Urinary bladder (tissue), 4 donors: ENCODE data around the gene KLLN. TPM values are rescaled to one million over a fixed set of nuclear protein-coding genes. Genes with fewer than 3 reads are reported as not detected.

ENCODE experiments used
- DNase-seq: peaks from one replicate; pipeline ENCODE4 v3.0.0-alpha.2; 2015; ENCODE audit errors: extremely low spot score
- H3K27ac ChIP-seq: one replicate; pipeline ENCODE4 v1.5.1; 2013; ENCODE audit warnings: low read depth, mild to moderate bottlenecking, moderate library complexity
- H3K36me3 ChIP-seq: one replicate; pipeline ENCODE4 v1.6.1; 2013; ENCODE audit warnings: mild to moderate bottlenecking, moderate library complexity; ENCODE audit not compliant: insufficient read depth
- H3K4me1 ChIP-seq: one replicate; pipeline ENCODE4 v1.6.1; 2013; ENCODE audit warnings: mild to moderate bottlenecking, moderate library complexity; ENCODE audit not compliant: insufficient read depth
- H3K4me3 ChIP-seq: one replicate; pipeline ENCODE4 v1.5.1; 2013; ENCODE audit warnings: low read depth, low read length
- WGBS: extraction: QIAGEN DNeasy Blood & Tissue Kit; methylation state at CpG from one replicate; pipeline ENCODE4 v1.1.7; 2013; 5-methylcytosine and 5-hydroxymethylcytosine counted together
- polyA plus RNA-seq: library from polyadenylated mRNA; stranded (reverse); fragments of 200-250 nt; gene quantifications from one replicate; pipeline ENCODE4 v1.2.3, GENCODE V29; 2013
- small RNA-seq: library from RNA; depleted of rRNA; stranded (forward); fragments of <200 nt; gene quantifications from one replicate; pipeline ENCODE3, GENCODE V24; 2014
- total RNA-seq: library from RNA; depleted of rRNA; stranded (reverse); fragments of >200 nt; gene quantifications from one replicate; pipeline ENCODE4 v1.2.3, GENCODE V29; 2014
- donor health status: healthy with polysubstance abuse.
- donor health status: healthy.

The KLLN gene
- total and polyA plus RNA-seq, 2 donors, result 0.46 to 0.63 TPM

- Histone ChIP-seq H3K36me3 (no peaks in the 10 kb centered on the region), H3K4me3 (peak overlapping the region; percentile 64), H3K27ac (no peak overlapping the region), H3K4me1 (no peaks in the 10 kb centered on the region)
- DNase-seq, result no peak
- WGBS, result 23% methylated on average over 10 of the region's 10 CpGs
Observed at GRCh38 chr10:87816898-87817608, 46.3 kb downstream of the KLLN start.

- Histone ChIP-seq H3K4me1 (no peaks in the 10 kb centered on the region), H3K27ac (no peak overlapping the region), H3K4me3 (no peak overlapping the region), H3K36me3 (no peaks in the 10 kb centered on the region)
- WGBS, result 69% methylated on average over 9 of the region's 9 CpGs
- no peak for DNase-seq
Observed at GRCh38 chr10:87816163-87816897, 47.0 kb downstream of the KLLN start.

Small RNA genes within 50 kb of the gene (small RNA-seq; reads per million reads assigned to genes)
- not detected for gene RN7SL78P

Other genes with a start within 250 kb of the KLLN start
- gene PAPSS2, start 203.7 kb downstream of the KLLN start, total RNA-seq, result 40.2 TPM
- 10.2 TPM for gene PAPSS2, start 203.7 kb downstream of the KLLN start, polyA plus RNA-seq
- 60.6 TPM for gene ATAD1, start 45.3 kb downstream of the KLLN start, total RNA-seq
- 30.7 TPM for gene ATAD1, start 45.3 kb downstream of the KLLN start, polyA plus RNA-seq
- gene PTEN, start 92 bp upstream of the KLLN start, total RNA-seq, result 308 TPM
- 37.6 TPM for gene PTEN, start 92 bp upstream of the KLLN start, polyA plus RNA-seq